Measurements from ENCODE around the gene TCF7.

The TCF7 gene

GRCh38 chr5:134088994-134089560 is 25.4 kb upstream of the TCF7 start:
- Histone ChIP-seq H3K9ac (ENCODE audit: low read depth in 1 of 2, low read length in 2 of 2) (no peak overlapping the region), H3K27ac (ENCODE audit: low read depth, low read length) (no peak overlapping the region), H3K4me3 (ENCODE audit: low read depth in 1 of 2, low read length in 2 of 2) (no peak overlapping the region), H3K27me3 (ENCODE audit: control insufficient read depth in 1 of 2, insufficient read depth in 2 of 2, low read length in 2 of 2) (no peaks in the 10 kb centered on the region), H3K4me1 (ENCODE audit: control insufficient read depth in 1 of 2, insufficient read depth in 2 of 2, low read length in 2 of 2) (peaks cover 46 to 50% of the 10 kb centered on the region in 2 donors), H3K9me3 (ENCODE audit: control insufficient read depth in 1 of 2, low read length in 2 of 2) (no peaks in the 10 kb centered on the region), H3K36me3 (ENCODE audit: control insufficient read depth in 1 of 2, insufficient read depth in 2 of 2, low read length in 2 of 2) (no peaks in the 10 kb centered on the region)

GRCh38 chr5:134090522-134090921 is 24.0 kb upstream of the TCF7 start:
- no peak overlapping the region for H3K27ac ChIP-seq (ENCODE audit: low read depth, low read length)
- no peak overlapping the region for H3K9ac ChIP-seq (ENCODE audit: low read depth in 1 of 2, low read length in 2 of 2)

GRCh38 chr5:134091626-134092121 is 22.8 kb upstream of the TCF7 start:
- Histone ChIP-seq H3K27ac (ENCODE audit: low read depth, low read length) (peak overlapping the region; percentile 24), H3K4me3 (ENCODE audit: low read depth in 1 of 2, low read length in 2 of 2) (peak overlapping the region in 1 of 2 donors; percentile 5), H3K9ac (ENCODE audit: low read depth in 1 of 2, low read length in 2 of 2) (no peak overlapping the region)

More at GRCh38 chr5:134090522-134090921, 24.0 kb upstream of the TCF7 start:
- no peaks in the 10 kb centered on the region for H3K36me3 ChIP-seq (ENCODE audit: control insufficient read depth in 1 of 2, insufficient read depth in 2 of 2, low read length in 2 of 2)
- H3K9me3 ChIP-seq (ENCODE audit: control insufficient read depth in 1 of 2, low read length in 2 of 2) = no peaks in the 10 kb centered on the region
- peaks cover 54 to 57% of the 10 kb centered on the region in 2 donors for H3K4me1 ChIP-seq (ENCODE audit: control insufficient read depth in 1 of 2, insufficient read depth in 2 of 2, low read length in 2 of 2)
- no peaks in the 10 kb centered on the region for H3K27me3 ChIP-seq (ENCODE audit: control insufficient read depth in 1 of 2, insufficient read depth in 2 of 2, low read length in 2 of 2)
- H3K4me3 ChIP-seq (ENCODE audit: low read depth in 1 of 2, low read length in 2 of 2) = no peak overlapping the region

GRCh38 chr5:134092875-134093274 is 21.6 kb upstream of the TCF7 start:
- H3K27me3 ChIP-seq (ENCODE audit: control insufficient read depth in 1 of 2, insufficient read depth in 2 of 2, low read length in 2 of 2) = no peaks in the 10 kb centered on the region
- no peak overlapping the region for H3K27ac ChIP-seq (ENCODE audit: low read depth, low read length)
- no peak overlapping the region for H3K4me3 ChIP-seq (ENCODE audit: low read depth in 1 of 2, low read length in 2 of 2)
- H3K4me1 ChIP-seq (ENCODE audit: control insufficient read depth in 1 of 2, insufficient read depth in 2 of 2, low read length in 2 of 2) = peaks cover 54 to 60% of the 10 kb centered on the region in 2 donors
- H3K9ac ChIP-seq (ENCODE audit: low read depth in 1 of 2, low read length in 2 of 2) = no peak overlapping the region
- no peaks in the 10 kb centered on the region for H3K9me3 ChIP-seq (ENCODE audit: control insufficient read depth in 1 of 2, low read length in 2 of 2)
- no peaks in the 10 kb centered on the region for H3K36me3 ChIP-seq (ENCODE audit: control insufficient read depth in 1 of 2, insufficient read depth in 2 of 2, low read length in 2 of 2)

More at GRCh38 chr5:134091626-134092121, 22.8 kb upstream of the TCF7 start:
- Histone ChIP-seq H3K36me3 (ENCODE audit: control insufficient read depth in 1 of 2, insufficient read depth in 2 of 2, low read length in 2 of 2) (no peaks in the 10 kb centered on the region), H3K27me3 (ENCODE audit: control insufficient read depth in 1 of 2, insufficient read depth in 2 of 2, low read length in 2 of 2) (no peaks in the 10 kb centered on the region), H3K9me3 (ENCODE audit: control insufficient read depth in 1 of 2, low read length in 2 of 2) (no peaks in the 10 kb centered on the region), H3K4me1 (ENCODE audit: control insufficient read depth in 1 of 2, insufficient read depth in 2 of 2, low read length in 2 of 2) (peaks cover 54 to 60% of the 10 kb centered on the region in 2 donors)

GRCh38 chr5:134093351-134093750 is 21.1 kb upstream of the TCF7 start:
- Histone ChIP-seq H3K9me3 (ENCODE audit: control insufficient read depth in 1 of 2, low read length in 2 of 2) (no peaks in the 10 kb centered on the region), H3K36me3 (ENCODE audit: control insufficient read depth in 1 of 2, insufficient read depth in 2 of 2, low read length in 2 of 2) (no peaks in the 10 kb centered on the region), H3K9ac (ENCODE audit: low read depth in 1 of 2, low read length in 2 of 2) (no peak overlapping the region), H3K4me3 (ENCODE audit: low read depth in 1 of 2, low read length in 2 of 2) (no peak overlapping the region), H3K4me1 (ENCODE audit: control insufficient read depth in 1 of 2, insufficient read depth in 2 of 2, low read length in 2 of 2) (peaks cover 55 to 62% of the 10 kb centered on the region in 2 donors), H3K27ac (ENCODE audit: low read depth, low read length) (no peak overlapping the region), H3K27me3 (ENCODE audit: control insufficient read depth in 1 of 2, insufficient read depth in 2 of 2, low read length in 2 of 2) (no peaks in the 10 kb centered on the region)

GRCh38 chr5:134095293-134095692 is 19.2 kb upstream of the TCF7 start:
- Histone ChIP-seq H3K27me3 (ENCODE audit: control insufficient read depth in 1 of 2, insufficient read depth in 2 of 2, low read length in 2 of 2) (no peaks in the 10 kb centered on the region), H3K27ac (ENCODE audit: low read depth, low read length) (no peak overlapping the region)

GRCh38 chr5:134095887-134096589 is 18.4 kb upstream of the TCF7 start:
- Histone ChIP-seq H3K36me3 (ENCODE audit: control insufficient read depth in 1 of 2, insufficient read depth in 2 of 2, low read length in 2 of 2) (no peaks in the 10 kb centered on the region), H3K4me1 (ENCODE audit: control insufficient read depth in 1 of 2, insufficient read depth in 2 of 2, low read length in 2 of 2) (peaks cover 63 to 67% of the 10 kb centered on the region in 2 donors)

More at GRCh38 chr5:134095293-134095692, 19.2 kb upstream of the TCF7 start:
- Histone ChIP-seq H3K4me1 (ENCODE audit: control insufficient read depth in 1 of 2, insufficient read depth in 2 of 2, low read length in 2 of 2) (peaks cover 63 to 67% of the 10 kb centered on the region in 2 donors), H3K9ac (ENCODE audit: low read depth in 1 of 2, low read length in 2 of 2) (no peak overlapping the region), H3K36me3 (ENCODE audit: control insufficient read depth in 1 of 2, insufficient read depth in 2 of 2, low read length in 2 of 2) (no peaks in the 10 kb centered on the region), H3K9me3 (ENCODE audit: control insufficient read depth in 1 of 2, low read length in 2 of 2) (no peaks in the 10 kb centered on the region), H3K4me3 (ENCODE audit: low read depth in 1 of 2, low read length in 2 of 2) (no peak overlapping the region)

GRCh38 chr5:134097211-134097749 is 17.2 kb upstream of the TCF7 start:
- Histone ChIP-seq H3K27ac (ENCODE audit: low read depth, low read length) (no peak overlapping the region), H3K9ac (ENCODE audit: low read depth in 1 of 2, low read length in 2 of 2) (no peak overlapping the region), H3K4me1 (ENCODE audit: control insufficient read depth in 1 of 2, insufficient read depth in 2 of 2, low read length in 2 of 2) (peaks cover 54 to 60% of the 10 kb centered on the region in 2 donors), H3K36me3 (ENCODE audit: control insufficient read depth in 1 of 2, insufficient read depth in 2 of 2, low read length in 2 of 2) (no peaks in the 10 kb centered on the region), H3K4me3 (ENCODE audit: low read depth in 1 of 2, low read length in 2 of 2) (no peak overlapping the region), H3K9me3 (ENCODE audit: control insufficient read depth in 1 of 2, low read length in 2 of 2) (no peaks in the 10 kb centered on the region), H3K27me3 (ENCODE audit: control insufficient read depth in 1 of 2, insufficient read depth in 2 of 2, low read length in 2 of 2) (no peaks in the 10 kb centered on the region)

More at GRCh38 chr5:134095887-134096589, 18.4 kb upstream of the TCF7 start:
- H3K27me3 ChIP-seq (ENCODE audit: control insufficient read depth in 1 of 2, insufficient read depth in 2 of 2, low read length in 2 of 2) = no peaks in the 10 kb centered on the region
- no peak overlapping the region for H3K27ac ChIP-seq (ENCODE audit: low read depth, low read length)
- H3K9me3 ChIP-seq (ENCODE audit: control insufficient read depth in 1 of 2, low read length in 2 of 2) = no peaks in the 10 kb centered on the region
- H3K9ac ChIP-seq (ENCODE audit: low read depth in 1 of 2, low read length in 2 of 2) = no peak overlapping the region
- H3K4me3 ChIP-seq (ENCODE audit: low read depth in 1 of 2, low read length in 2 of 2) = no peak overlapping the region

- H3K27ac ChIP-seq (ENCODE audit: low read depth, low read length) = no peak overlapping the region
- no peaks in the 10 kb centered on the region for H3K27me3 ChIP-seq (ENCODE audit: control insufficient read depth in 1 of 2, insufficient read depth in 2 of 2, low read length in 2 of 2)
- H3K4me3 ChIP-seq (ENCODE audit: low read depth in 1 of 2, low read length in 2 of 2) = no peak overlapping the region
- H3K9ac ChIP-seq (ENCODE audit: low read depth in 1 of 2, low read length in 2 of 2) = no peak overlapping the region
- H3K36me3 ChIP-seq (ENCODE audit: control insufficient read depth in 1 of 2, insufficient read depth in 2 of 2, low read length in 2 of 2) = no peaks in the 10 kb centered on the region
- peaks cover 41 to 46% of the 10 kb centered on the region in 2 donors for H3K4me1 ChIP-seq (ENCODE audit: control insufficient read depth in 1 of 2, insufficient read depth in 2 of 2, low read length in 2 of 2)
- H3K9me3 ChIP-seq (ENCODE audit: control insufficient read depth in 1 of 2, low read length in 2 of 2) = no peaks in the 10 kb centered on the region
Measured at GRCh38 chr5:134098690-134099089, 15.8 kb upstream of the TCF7 start.

GRCh38 chr5:134099288-134099872 is 15.1 kb upstream of the TCF7 start:
- peaks cover 36 to 41% of the 10 kb centered on the region in 2 donors for H3K4me1 ChIP-seq (ENCODE audit: control insufficient read depth in 1 of 2, insufficient read depth in 2 of 2, low read length in 2 of 2)
- peak overlapping the region in 1 of 2 donors; percentile 5 for H3K9ac ChIP-seq (ENCODE audit: low read depth in 1 of 2, low read length in 2 of 2)
- H3K27ac ChIP-seq (ENCODE audit: low read depth, low read length) = no peak overlapping the region
- no peaks in the 10 kb centered on the region for H3K36me3 ChIP-seq (ENCODE audit: control insufficient read depth in 1 of 2, insufficient read depth in 2 of 2, low read length in 2 of 2)
- no peak overlapping the region for H3K4me3 ChIP-seq (ENCODE audit: low read depth in 1 of 2, low read length in 2 of 2)
- no peaks in the 10 kb centered on the region for H3K27me3 ChIP-seq (ENCODE audit: control insufficient read depth in 1 of 2, insufficient read depth in 2 of 2, low read length in 2 of 2)
- no peaks in the 10 kb centered on the region for H3K9me3 ChIP-seq (ENCODE audit: control insufficient read depth in 1 of 2, low read length in 2 of 2)
